ENCODE results near the gene ZNF76. TPM values are rescaled to one million over a fixed set of nuclear protein-coding genes. Genes with fewer than 3 reads are reported as not detected.

The ZNF76 gene
- total and polyA plus RNA-seq, 2 of the 8 experiments (the other 6 are each of a cell fraction or from before 2014, with no cell fraction given) = 17.9 to 23.9 TPM

- TF ChIP-seq, protein P1, sequence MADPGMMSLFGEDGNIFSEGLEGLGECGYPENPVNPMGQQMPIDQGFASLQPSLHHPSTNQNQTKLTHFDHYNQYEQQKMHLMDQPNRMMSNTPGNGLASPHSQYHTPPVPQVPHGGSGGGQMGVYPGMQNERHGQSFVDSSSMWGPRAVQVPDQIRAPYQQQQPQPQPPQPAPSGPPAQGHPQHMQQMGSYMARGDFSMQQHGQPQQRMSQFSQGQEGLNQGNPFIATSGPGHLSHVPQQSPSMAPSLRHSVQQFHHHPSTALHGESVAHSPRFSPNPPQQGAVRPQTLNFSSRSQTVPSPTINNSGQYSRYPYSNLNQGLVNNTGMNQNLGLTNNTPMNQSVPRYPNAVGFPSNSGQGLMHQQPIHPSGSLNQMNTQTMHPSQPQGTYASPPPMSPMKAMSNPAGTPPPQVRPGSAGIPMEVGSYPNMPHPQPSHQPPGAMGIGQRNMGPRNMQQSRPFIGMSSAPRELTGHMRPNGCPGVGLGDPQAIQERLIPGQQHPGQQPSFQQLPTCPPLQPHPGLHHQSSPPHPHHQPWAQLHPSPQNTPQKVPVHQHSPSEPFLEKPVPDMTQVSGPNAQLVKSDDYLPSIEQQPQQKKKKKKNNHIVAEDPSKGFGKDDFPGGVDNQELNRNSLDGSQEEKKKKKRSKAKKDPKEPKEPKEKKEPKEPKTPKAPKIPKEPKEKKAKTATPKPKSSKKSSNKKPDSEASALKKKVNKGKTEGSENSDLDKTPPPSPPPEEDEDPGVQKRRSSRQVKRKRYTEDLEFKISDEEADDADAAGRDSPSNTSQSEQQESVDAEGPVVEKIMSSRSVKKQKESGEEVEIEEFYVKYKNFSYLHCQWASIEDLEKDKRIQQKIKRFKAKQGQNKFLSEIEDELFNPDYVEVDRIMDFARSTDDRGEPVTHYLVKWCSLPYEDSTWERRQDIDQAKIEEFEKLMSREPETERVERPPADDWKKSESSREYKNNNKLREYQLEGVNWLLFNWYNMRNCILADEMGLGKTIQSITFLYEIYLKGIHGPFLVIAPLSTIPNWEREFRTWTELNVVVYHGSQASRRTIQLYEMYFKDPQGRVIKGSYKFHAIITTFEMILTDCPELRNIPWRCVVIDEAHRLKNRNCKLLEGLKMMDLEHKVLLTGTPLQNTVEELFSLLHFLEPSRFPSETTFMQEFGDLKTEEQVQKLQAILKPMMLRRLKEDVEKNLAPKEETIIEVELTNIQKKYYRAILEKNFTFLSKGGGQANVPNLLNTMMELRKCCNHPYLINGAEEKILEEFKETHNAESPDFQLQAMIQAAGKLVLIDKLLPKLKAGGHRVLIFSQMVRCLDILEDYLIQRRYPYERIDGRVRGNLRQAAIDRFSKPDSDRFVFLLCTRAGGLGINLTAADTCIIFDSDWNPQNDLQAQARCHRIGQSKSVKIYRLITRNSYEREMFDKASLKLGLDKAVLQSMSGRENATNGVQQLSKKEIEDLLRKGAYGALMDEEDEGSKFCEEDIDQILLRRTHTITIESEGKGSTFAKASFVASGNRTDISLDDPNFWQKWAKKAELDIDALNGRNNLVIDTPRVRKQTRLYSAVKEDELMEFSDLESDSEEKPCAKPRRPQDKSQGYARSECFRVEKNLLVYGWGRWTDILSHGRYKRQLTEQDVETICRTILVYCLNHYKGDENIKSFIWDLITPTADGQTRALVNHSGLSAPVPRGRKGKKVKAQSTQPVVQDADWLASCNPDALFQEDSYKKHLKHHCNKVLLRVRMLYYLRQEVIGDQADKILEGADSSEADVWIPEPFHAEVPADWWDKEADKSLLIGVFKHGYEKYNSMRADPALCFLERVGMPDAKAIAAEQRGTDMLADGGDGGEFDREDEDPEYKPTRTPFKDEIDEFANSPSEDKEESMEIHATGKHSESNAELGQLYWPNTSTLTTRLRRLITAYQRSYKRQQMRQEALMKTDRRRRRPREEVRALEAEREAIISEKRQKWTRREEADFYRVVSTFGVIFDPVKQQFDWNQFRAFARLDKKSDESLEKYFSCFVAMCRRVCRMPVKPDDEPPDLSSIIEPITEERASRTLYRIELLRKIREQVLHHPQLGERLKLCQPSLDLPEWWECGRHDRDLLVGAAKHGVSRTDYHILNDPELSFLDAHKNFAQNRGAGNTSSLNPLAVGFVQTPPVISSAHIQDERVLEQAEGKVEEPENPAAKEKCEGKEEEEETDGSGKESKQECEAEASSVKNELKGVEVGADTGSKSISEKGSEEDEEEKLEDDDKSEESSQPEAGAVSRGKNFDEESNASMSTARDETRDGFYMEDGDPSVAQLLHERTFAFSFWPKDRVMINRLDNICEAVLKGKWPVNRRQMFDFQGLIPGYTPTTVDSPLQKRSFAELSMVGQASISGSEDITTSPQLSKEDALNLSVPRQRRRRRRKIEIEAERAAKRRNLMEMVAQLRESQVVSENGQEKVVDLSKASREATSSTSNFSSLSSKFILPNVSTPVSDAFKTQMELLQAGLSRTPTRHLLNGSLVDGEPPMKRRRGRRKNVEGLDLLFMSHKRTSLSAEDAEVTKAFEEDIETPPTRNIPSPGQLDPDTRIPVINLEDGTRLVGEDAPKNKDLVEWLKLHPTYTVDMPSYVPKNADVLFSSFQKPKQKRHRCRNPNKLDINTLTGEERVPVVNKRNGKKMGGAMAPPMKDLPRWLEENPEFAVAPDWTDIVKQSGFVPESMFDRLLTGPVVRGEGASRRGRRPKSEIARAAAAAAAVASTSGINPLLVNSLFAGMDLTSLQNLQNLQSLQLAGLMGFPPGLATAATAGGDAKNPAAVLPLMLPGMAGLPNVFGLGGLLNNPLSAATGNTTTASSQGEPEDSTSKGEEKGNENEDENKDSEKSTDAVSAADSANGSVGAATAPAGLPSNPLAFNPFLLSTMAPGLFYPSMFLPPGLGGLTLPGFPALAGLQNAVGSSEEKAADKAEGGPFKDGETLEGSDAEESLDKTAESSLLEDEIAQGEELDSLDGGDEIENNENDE (IDR thresholded peaks at IDR 0.05; ENCODE audit: insufficient replicate concordance, low read length) = no peak
- TF ChIP-seq CHD2 (IDR thresholded peaks at IDR 0.05; ENCODE audit: low read length) (no peak), TAF1 (IDR thresholded peaks at IDR 0.05; ENCODE audit: low read depth, low read length) (no peak), SP4 (IDR thresholded peaks at IDR 0.05; ENCODE audit: low read length) (no peak), MAX (IDR thresholded peaks at IDR 0.05) (no peak), KDM5A (IDR thresholded peaks at IDR 0.05; ENCODE audit: low read length) (no peak)
Observed at GRCh38 chr6:35244551-35244950, 15.0 kb upstream of the ZNF76 start (continued).
